ENCODE measurements around the gene FKBP8. TPM values are rescaled to one million over a fixed set of nuclear protein-coding genes. Genes with fewer than 3 reads are reported as not detected.
"Not testable (repeated sequence)": the region's sequence is repeated elsewhere in the genome, so short reads cannot be mapped to it uniquely, and the experiment has no call there.

The FKBP8 gene
- 209 and 241 TPM in 2 replicates for total RNA-seq

DNA sequence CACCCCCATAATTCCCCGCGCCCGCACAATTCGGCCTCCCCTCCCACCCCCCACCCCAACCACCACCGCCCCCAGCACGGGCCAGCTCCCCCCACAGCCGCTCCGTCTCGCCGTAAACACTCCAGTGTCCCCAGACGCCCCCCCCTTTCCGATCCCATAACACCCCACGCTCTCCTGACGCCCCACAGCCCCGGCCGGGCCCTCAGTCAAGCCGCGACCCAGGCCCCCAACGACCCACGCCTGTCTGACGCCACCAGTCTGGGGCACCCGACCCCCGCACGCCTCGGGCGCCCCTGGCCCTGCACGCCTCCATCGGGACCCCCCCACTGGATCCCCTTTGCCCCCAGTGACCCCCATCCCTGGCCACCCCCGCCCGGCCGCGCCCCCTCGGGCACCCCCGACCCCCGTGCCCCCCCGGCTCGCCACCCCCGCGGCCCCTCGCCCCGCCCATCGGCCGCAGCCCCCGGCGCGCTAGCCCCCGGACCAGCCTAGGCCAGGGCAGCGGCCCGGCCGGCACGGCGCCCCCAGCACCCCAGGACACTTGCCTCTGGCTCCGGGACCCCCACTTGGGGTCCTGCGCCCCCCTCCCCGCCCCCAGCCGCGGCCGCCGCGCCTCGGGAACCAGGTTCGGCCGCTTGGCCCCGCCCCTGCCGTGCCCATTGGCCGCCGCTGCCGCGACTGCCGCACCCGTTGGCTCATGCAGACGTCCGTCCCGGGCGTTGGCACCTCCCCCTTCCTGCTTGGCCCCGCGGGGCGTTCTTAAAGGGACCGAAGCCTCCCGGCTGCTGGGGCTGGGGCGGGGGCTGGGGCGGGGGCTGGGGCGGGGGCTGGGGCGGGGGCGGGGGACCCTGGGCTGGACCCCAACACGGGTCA lies at the start of gene FKBP8:
Gene FKBP8 (minus strand): TSS at position 633 of the 873 bp plus-strand sequence. CDS start 1,603 bp downstream, outside the sequence.
- peak; percentile 88 for DNase-seq (ENCODE audit: low read depth)
- peak within 1 kb of the TSS; percentile 80 for H3K4me3 ChIP-seq (ENCODE audit: low read depth, low read length)
- TF ChIP-seq, protein P1, sequence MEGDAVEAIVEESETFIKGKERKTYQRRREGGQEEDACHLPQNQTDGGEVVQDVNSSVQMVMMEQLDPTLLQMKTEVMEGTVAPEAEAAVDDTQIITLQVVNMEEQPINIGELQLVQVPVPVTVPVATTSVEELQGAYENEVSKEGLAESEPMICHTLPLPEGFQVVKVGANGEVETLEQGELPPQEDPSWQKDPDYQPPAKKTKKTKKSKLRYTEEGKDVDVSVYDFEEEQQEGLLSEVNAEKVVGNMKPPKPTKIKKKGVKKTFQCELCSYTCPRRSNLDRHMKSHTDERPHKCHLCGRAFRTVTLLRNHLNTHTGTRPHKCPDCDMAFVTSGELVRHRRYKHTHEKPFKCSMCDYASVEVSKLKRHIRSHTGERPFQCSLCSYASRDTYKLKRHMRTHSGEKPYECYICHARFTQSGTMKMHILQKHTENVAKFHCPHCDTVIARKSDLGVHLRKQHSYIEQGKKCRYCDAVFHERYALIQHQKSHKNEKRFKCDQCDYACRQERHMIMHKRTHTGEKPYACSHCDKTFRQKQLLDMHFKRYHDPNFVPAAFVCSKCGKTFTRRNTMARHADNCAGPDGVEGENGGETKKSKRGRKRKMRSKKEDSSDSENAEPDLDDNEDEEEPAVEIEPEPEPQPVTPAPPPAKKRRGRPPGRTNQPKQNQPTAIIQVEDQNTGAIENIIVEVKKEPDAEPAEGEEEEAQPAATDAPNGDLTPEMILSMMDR (IDR thresholded peaks at IDR 0.05; ENCODE audit: insufficient read depth, low read depth, low read length) = no peak

DNA sequence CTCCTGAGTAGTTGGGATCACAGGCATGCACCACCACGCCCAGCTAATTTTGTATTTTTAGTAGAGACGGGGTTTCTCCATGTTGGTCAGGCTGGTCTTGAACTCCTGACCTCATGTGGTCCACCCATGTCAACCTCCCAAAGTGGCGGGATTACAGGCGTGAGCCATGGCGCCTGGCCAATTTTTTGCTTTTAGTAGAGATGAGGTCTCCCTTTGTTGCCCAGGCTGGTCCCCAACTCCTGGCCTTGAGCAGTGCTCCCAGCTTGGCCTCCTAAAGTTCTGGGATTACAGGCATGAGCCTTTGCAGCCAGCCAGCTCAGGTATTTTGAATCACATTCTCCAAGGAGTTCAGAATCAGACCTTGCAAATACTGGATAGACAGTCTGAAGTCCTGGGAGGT lies 49.4 kb upstream of the FKBP8 start:
- not testable (repeated sequence) for H3K4me3 ChIP-seq (ENCODE audit: low read depth, low read length); DNase-seq (ENCODE audit: low read depth)

DNA sequence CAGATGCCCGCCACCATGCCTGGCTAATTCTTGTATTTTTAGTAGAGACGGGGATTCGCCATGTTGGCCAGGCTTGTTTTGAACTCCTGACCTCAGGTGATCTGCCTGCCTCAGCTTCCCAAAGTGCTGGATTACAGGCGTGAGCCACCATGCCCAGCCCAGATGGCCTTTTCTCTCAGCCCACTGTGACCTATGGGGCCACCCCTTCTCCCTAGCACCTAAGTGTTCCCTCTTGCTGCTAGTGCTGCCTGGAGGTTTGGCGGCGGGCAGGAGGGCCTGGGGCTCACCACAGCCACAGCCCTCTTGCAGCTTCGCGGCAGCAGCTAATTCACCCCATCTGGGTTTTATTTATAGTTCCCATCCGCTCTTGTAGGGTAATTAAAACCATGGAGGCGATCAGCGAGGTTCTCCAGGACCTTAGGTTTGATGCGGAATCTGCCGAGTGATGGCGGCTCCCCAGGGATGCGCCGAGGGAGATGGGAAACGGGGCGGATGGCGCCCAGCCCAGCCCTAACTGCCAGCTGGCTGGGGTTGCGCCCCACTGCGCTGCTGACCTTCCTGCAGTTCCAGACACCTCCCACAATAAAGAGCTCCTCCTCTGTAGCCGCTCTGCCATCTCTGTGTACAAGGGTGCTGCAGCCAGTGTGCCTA lies 48.5 kb upstream of the FKBP8 start:
- H3K4me3 ChIP-seq (ENCODE audit: low read depth, low read length) = no peak overlapping the region
- TF ChIP-seq, protein P1 (IDR thresholded peaks at IDR 0.05; ENCODE audit: insufficient read depth, low read depth, low read length) = no peak
- DNase-seq (ENCODE audit: low read depth) = no peak

DNA sequence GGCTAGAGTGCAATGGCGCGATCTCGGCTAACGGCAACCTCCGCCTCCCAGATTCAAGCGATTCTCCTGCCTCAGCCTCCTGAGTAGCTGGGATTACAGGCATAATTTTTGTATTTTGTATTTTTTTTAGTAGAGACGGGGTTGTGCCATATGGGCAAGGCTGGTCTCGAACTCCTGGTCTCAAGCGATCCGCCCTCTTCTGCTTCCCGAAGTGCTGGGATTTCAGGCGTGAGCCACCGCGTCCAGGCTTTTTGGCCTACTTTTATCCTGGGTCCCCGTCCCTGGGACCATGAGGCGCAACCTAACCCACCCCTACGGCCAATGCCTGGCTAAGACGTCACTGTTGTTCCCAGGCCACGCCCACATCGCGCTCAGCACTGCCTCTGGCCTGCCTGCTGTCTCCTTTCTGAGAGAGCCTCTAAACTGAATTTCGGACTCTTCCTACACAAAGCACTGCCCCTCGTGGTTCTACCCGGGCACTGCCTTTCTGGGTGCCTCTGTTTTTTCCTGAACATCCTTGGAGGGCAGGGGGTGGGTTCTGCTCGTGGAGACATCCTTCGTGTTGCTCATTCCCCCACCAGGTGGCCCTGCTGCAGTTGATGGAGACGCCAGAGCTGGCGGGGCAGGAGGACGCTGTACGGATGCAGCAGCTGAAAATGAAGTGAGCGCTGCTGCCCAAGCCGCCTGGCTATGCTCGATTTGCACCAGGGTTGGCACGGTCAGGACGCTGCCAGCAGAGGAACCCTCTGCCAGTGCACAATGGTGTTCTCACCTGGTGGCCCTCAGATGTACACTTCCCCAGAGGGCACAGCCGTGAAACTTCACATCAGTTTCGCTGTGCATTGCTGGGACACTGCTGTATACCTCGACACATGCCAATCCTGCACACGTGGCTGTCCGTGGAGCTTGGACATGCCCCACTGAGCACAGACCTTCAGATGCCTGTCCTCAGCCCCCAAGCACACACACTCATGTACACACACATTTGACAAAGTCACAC lies 47.2 kb upstream of the FKBP8 start:
- TF ChIP-seq, protein P1 (IDR thresholded peaks at IDR 0.05; ENCODE audit: insufficient read depth, low read depth, low read length) = peak; percentile 26
- DNase-seq (ENCODE audit: low read depth) = peak; percentile 45
- H3K4me3 ChIP-seq (ENCODE audit: low read depth, low read length) = peak overlapping the region; percentile 73

DNA sequence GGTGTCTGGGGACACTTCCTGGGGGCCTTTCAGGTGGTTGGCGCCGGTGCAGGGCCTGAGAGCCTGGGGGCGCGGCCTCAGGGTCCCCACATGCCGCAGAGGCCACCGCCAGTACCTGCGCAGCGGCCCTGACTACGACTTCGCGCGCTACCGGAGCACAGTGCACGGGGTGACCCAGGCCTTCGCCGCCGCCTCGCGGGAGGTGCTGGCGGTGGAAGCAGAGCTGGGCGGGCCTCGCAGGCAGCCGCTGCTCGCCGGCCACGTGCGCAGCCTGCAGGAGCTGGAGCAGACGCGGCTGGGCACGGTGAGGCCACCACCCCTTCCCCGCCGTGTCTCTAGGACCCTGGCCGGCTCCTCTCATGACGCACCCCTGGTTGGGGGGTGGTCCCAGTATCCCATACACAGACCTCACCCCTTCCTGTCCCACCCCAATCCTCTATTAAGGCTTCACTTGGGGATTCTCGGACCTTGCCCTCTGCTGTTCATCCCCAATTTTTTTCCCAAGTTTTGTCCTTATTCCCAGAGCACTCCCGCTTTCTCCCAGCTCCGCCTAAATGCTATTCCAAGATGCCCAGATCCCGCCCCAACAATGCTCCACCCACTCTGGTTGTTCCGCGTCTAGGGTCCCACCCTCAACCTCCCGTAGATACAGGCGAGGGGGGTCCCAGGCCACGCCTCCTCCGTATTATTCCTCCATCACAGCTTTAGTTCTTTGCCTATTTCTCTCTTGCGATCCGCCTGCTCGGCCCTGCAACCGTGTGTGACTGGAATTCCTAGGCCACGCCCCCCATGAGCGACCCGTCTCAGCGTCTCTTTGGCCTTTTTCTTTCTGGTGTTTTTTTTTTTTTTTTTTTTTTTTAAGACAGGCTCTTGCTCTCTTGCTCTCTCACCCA lies 46.3 kb upstream of the FKBP8 start:
- TF ChIP-seq, protein P1 (IDR thresholded peaks at IDR 0.05; ENCODE audit: insufficient read depth, low read depth, low read length) = peak; percentile 26
- peak overlapping the region; percentile 73 for H3K4me3 ChIP-seq (ENCODE audit: low read depth, low read length)
- DNase-seq (ENCODE audit: low read depth) = peak; percentile 65

DNA sequence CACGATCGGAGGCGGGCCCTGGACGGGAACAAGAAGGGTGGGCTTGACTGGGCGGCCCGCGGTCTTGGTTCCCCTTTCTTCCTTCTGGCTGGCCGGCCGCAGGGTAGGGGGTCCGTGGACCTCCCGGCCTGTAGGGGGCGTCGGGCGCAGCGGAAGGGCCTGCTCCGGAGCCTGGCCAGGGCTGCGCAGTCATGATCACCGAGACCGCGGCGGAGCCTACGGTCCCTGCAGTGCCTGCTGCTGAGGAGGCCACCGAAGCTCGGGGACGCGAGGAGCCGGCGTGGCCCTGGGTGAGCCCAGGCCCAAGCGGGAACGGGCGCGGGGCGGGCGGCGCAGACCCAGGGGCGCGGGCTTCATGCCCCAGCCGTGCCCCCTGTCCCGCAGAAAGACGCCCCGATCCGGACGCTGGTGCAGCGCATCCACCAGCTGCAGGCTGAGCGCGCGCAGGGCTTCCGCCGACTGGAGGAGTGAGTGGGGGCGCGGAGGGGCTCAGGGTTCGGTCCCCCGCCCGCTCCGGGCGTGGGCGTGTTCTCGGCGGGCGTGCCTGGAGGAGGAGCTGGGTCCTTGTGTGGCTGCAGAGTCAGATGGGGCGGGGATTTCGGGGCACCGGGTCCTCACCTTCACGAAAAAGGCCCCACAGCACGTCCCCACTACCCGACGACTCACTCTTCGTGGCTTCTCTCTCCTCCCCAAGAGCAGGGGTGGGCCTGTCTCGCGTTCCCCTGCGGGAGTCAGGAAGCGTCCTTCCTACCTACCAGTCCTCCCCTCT lies 45.4 kb upstream of the FKBP8 start, which contains the start of gene REX1BD:
Gene REX1BD (plus strand): TSS at position 188 of the 769 bp plus-strand sequence. CDS start 4 bp downstream, at position 192.
- H3K4me3 ChIP-seq (ENCODE audit: low read depth, low read length) = peak within 1 kb of the TSS; percentile 73
- DNase-seq (ENCODE audit: low read depth) = peak; percentile 75
- TF ChIP-seq, protein P1 (IDR thresholded peaks at IDR 0.05; ENCODE audit: insufficient read depth, low read depth, low read length) = peak; percentile 79

All from fibroblast of villous mesenchyme (primary cell).